GM21367 (cell line): ENCODE measurements around the gene CASZ1.

ENCODE experiments used
- ATAC-seq: cut with Tn5 transposase; IDR thresholded peaks from one replicate; pipeline ENCODE4 v1.9.1; 2021; ENCODE audit not compliant: unreplicated experiment

The CASZ1 gene

GRCh38 chr1:10823000-10823401 is 26.6 kb upstream of the CASZ1 start:
- no peak for ATAC-seq

- no peak for ATAC-seq
These were observed 24.9 kb upstream of the CASZ1 start for GRCh38 chr1:10821388-10821787.

- no peak for ATAC-seq
These were observed 24.0 kb upstream of the CASZ1 start for GRCh38 chr1:10820422-10820821.

DNA sequence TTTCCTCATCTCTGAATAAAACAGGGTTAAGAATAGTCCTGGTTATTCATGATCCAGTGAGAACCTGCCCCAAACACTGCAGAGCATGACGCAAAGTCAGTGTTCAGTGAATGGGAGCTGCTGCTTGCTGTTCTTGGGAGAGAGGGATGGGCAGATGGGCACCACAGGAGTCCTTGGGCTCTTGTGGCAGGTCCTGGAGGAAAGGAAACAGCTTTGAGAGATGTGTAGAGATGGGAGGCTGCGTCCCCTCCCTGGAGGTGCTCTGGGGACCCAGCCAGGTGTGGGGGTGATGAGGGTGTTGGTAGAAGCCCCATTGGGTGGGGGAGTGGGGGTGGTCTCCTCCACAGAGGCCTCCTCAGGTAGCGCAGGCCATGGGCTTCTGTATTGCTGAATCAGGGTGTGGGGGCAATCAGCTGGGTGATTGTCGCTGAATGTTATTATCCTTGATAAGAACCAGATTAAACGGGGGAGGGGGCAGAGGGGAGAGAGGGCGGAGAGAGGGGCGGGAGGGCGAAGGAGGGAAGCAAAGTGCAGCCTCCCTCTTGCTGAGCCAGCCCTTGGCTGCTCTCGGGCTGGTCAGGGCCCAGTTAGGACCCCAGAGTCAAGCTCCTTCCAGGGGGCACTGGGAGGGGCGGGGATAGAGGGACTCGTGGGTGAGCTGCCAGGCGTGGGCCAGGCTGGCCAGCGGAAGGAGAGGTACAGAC is 22.9 kb upstream of the CASZ1 start:
- no peak for ATAC-seq

- ATAC-seq, result no peak
These were observed 22.1 kb upstream of the CASZ1 start for GRCh38 chr1:10818262-10819197.

GRCh38 chr1:10816743-10817369 is 20.4 kb upstream of the CASZ1 start:
- ATAC-seq, result no peak

DNA sequence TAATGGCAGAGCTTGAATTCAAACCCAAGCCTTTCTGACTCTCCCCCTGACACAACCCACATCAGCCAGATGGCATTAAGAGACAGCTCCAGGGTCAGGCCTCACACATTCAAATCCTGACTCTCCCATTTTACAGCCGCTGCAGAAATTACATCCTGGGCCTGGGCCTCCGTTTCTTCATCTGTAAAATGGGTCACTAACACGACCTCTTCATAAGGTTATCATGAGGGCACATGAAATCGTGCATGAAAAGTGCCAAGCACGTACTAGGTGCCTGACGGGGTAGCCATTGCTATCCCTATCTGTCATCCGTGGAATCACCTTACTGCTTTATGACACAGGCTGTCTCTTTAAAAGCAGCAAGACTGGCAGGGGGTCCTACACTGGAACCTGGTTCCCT is 19.8 kb upstream of the CASZ1 start:
- ATAC-seq, result no peak

GRCh38 chr1:10815858-10816195 is 19.4 kb upstream of the CASZ1 start:
- ATAC-seq, result no peak

GRCh38 chr1:10814976-10815857 is 18.8 kb upstream of the CASZ1 start:
- no peak for ATAC-seq

DNA sequence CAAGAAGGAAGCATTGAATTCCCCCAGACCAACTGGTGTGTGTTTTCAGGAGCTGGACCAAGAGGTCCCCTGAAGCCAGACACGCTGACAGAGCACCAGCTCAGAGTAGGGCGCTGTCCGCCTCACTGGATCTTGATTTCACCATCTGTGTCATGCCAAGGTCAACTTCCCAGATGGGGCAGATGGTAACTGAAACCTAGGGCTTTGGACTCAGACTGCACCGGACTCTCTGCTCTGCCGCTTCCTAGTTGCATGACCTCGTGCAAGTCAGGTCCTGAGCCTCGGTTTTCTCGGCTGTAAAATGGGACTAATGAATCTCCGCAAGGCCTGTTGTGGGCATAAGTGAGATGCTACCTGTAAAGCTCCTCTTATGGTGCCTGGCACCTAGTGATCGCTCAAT is 17.9 kb upstream of the CASZ1 start:
- ATAC-seq, result no peak

- no peak for ATAC-seq
These were observed 17.4 kb upstream of the CASZ1 start for GRCh38 chr1:10813799-10814198.

GRCh38 chr1:10812387-10812915 is 16.0 kb upstream of the CASZ1 start:
- ATAC-seq, result no peak

GRCh38 chr1:10808441-10808840 is 12.0 kb upstream of the CASZ1 start:
- ATAC-seq, result no peak

GRCh38 chr1:10806966-10807365 is 10.5 kb upstream of the CASZ1 start:
- no peak for ATAC-seq

- no peak for ATAC-seq
These were observed 7.8 kb upstream of the CASZ1 start for GRCh38 chr1:10803971-10804820.

DNA sequence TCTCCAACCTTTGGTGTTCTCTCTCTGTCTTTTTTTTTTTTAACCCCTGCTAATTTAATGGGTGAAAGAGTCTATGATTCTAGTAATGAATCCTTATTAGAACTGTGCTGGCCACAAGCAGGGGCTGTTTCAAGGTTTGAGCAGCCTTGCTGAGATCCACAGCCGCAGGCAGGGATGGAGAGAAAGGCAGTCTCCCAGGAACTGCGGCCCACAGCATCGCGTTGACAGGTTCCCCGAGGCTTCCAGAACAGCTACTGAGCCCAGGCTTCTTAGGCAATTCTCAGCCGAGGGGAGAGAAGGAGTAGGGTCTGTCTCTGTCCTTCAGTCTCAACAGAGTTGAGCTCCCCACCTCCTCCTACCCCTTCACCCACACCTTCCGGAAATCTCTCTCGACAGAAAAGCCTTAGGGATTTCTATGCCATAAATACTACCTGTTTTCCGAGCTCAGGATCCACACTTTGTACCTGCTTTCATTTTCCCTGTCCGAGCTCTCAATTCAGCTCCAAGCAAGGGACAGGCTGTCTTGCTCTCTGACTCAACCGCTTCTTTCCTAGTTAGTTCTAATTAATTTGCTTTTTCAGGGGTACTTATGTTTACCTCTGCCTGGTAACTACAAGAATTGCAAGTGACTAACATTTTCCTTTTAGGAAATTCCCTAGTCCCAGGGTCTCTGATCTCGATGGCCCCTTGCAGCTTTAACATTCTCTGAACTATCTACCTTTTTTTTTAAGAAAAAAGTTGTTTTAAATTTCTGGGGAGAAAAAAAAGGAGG is 6.7 kb upstream of the CASZ1 start:
- no peak for ATAC-seq

DNA sequence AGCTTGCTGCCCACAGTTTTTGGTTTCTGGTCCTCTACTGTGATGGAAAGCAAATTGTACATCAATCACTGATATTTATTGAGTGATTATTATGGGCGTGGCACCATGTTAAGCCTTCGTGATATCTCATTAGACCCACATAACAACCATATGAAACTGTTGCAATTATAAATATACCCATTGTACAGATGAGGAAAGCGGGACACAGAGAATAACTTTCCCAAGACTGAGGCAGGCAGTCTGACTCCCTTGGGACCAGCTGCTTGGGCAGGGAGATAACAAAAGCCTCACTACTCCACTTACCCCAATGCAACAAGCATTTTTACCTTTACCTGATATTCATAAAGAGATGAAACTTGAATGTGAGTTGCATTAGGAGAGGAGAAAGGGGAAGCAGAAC is 4.3 kb upstream of the CASZ1 start:
- ATAC-seq, result no peak

GRCh38 chr1:10799726-10800125 is 3.3 kb upstream of the CASZ1 start:
- no peak for ATAC-seq
